Hematopoietic multipotent progenitor cell treated with erythropoietin and hydrocortisone succinate and interleukin-3 and kit ligand, for 4 days (in vitro differentiated cells): ENCODE results near the gene ESYT3.
"Not testable (repeated sequence)": the region's sequence is repeated elsewhere in the genome, so short reads cannot be mapped to it uniquely, and the experiment has no call there.

ENCODE experiments used
- DNase-seq: peaks from one replicate; pipeline ENCODE4 v3.0.0-alpha.2; 2015

ESYT3 gene

GRCh38 chr3:138443521-138444503, 9.4 kb downstream of the ESYT3 start:
- DNase-seq, result no peak

- DNase-seq, result peak; percentile 81
Measured at GRCh38 chr3:138445236-138445635, 10.8 kb downstream of the ESYT3 start.

- DNase-seq, result no peak
Measured at GRCh38 chr3:138445654-138446053, 11.2 kb downstream of the ESYT3 start.

GRCh38 chr3:138448631-138449030, 14.2 kb downstream of the ESYT3 start:
- no peak for DNase-seq

GRCh38 chr3:138449490-138449889, 15.1 kb downstream of the ESYT3 start:
- no peak for DNase-seq

- no peak for DNase-seq
Measured at GRCh38 chr3:138450181-138450580, 15.8 kb downstream of the ESYT3 start.

- DNase-seq, result no peak
Measured at GRCh38 chr3:138450704-138451424, 16.4 kb downstream of the ESYT3 start.

- DNase-seq, result no peak
Measured at GRCh38 chr3:138451595-138452162, 17.3 kb downstream of the ESYT3 start.

- DNase-seq, result no peak
Measured at GRCh38 chr3:138452436-138452835, 18.0 kb downstream of the ESYT3 start.

- DNase-seq, result not testable (repeated sequence)
Measured at GRCh38 chr3:138453940-138454339, 19.5 kb downstream of the ESYT3 start.

GRCh38 chr3:138455801-138456716, 21.6 kb downstream of the ESYT3 start:
- no peak for DNase-seq

- no peak for DNase-seq
Measured at GRCh38 chr3:138456961-138457862, 22.8 kb downstream of the ESYT3 start.

GRCh38 chr3:138457863-138458735, 23.7 kb downstream of the ESYT3 start:
- DNase-seq, result no peak

- no peak for DNase-seq
Measured at GRCh38 chr3:138458774-138459499, 24.5 kb downstream of the ESYT3 start.

- DNase-seq, result peak; percentile 17
Measured at GRCh38 chr3:138459619-138460535, 25.5 kb downstream of the ESYT3 start.

GRCh38 chr3:138460536-138461205, 26.3 kb downstream of the ESYT3 start:
- DNase-seq, result peak; percentile 25

GRCh38 chr3:138461246-138461645, 26.8 kb downstream of the ESYT3 start:
- DNase-seq, result no peak

GRCh38 chr3:138461896-138462295, 27.5 kb downstream of the ESYT3 start:
- no peak for DNase-seq
